Measurements from ENCODE around the gene NGF. TPM values are rescaled to one million over a fixed set of nuclear protein-coding genes. Genes with fewer than 3 reads are reported as not detected.

NGF gene
- total and polyA plus RNA-seq, 2 of the 8 experiments (the other 6 are each of a cell fraction or from before 2014, with no cell fraction given), result 1.6 TPM; not detected in 1

- TF ChIP-seq CTCF (IDR thresholded peaks at IDR 0.05; ENCODE audit: control extremely low read depth in 1 of 3, insufficient read depth in 1 of 3, low read depth in 1 of 3, low read length in 3 of 3) (no peak), CHD2 (IDR thresholded peaks at IDR 0.05; ENCODE audit: low read length) (no peak), RNF2 (IDR thresholded peaks at IDR 0.05; ENCODE audit: borderline replicate concordance, low read depth, low read length, missing control alignments, poor library complexity, severe bottlenecking) (no peak), SUZ12 (IDR thresholded peaks at IDR 0.05; ENCODE audit: low read length) (no peak), RAD21 (IDR thresholded peaks at IDR 0.05 in 1 of 2, conservative IDR thresholded peaks at IDR 0.05 in 1 of 2; ENCODE audit: low read depth in 2 of 2, low read length in 2 of 2) (no peak), CEBPB (IDR thresholded peaks at IDR 0.05; ENCODE audit: low read depth, low read length) (no peak), CREB1 (IDR thresholded peaks at IDR 0.05) (no peak)
Measured at GRCh38 chr1:115237507-115237906, 100.5 kb downstream of the NGF start (continued).

Measured in H1 (cell line).